K562 (cell line): Measurements from ENCODE around the gene CNNM2. TPM values are rescaled to one million over a fixed set of nuclear protein-coding genes. Genes with fewer than 3 reads are reported as not detected.

Source experiments
- ATAC-seq: fragments of 200-7000 bp; cut with Tn5 transposase; 3 replicates; pipeline ENCODE4 v1.9.1; 2020; ENCODE audit warnings: moderate library complexity
- BruUV-seq: library from RNA; stranded (reverse); fragments of 400-500 nt; replicated peaks from 2 replicates; lab custom pipeline; 2021; lab: Mats Ljungman, UMichigan
- CTCF ChIA-PET: fragments of 300-600 bp; formaldehyde crosslinking; extraction: SDS; loops from one replicate; lab custom pipeline; 2021; ENCODE audit warnings: low intra/inter-chr PET ratio; lab: Yijun Ruan, JAX
- POLR2A ChIA-PET: fragments of 300-600, 350-650 bp; sonication (Branson Sonifier 250); formaldehyde crosslinking; extraction: SDS; loops from one replicate; lab custom pipeline; 2021; ENCODE audit warnings: antibody characterized with exemption, inconsistent platforms; lab: Yijun Ruan, JAX
- DNase-seq, 4 experiments: peaks; one replicate each; pipeline versions ENCODE4 v3.0.0 to v3.0.0-alpha.2; 2011 to 2018; ENCODE audit warnings: low spot score in 3 of 4, mixed read lengths in 3 of 4; ENCODE audit errors: extremely low read depth in 1 of 4
- FAIRE-seq: peaks from 2 replicates; lab custom pipeline; 2011; peaks lifted over from hg19 to GRCh38; lab: Jason Lieb, UNC
- H2AFZ ChIP-seq: 2 replicates; pipeline ENCODE4 v1.6.0; 2011; ENCODE audit warnings: low read depth, low read length, control low read depth, inconsistent platforms
- H3K27ac ChIP-seq: fragments of 200-600 bp; 3 replicates; pipeline ENCODE4 v1.8.0; 2011; ENCODE audit warnings: low read depth, mild to moderate bottlenecking, control low read depth, inconsistent platforms, low read length, moderate library complexity, mixed read lengths; ENCODE audit errors: extremely low read depth
- H3K27me3 ChIP-seq, 2 experiments: fragments of 300-600 bp in 1 of 2; 2 replicates in 1 of 2; 3 replicates in 1 of 2; pipeline versions ENCODE4 v1.6.0 to v1.8.0; 2011; ENCODE audit warnings: inconsistent platforms in 2 of 2, low read length in 2 of 2, mild to moderate bottlenecking in 1 of 2, mixed read lengths in 1 of 2, moderate library complexity in 1 of 2; ENCODE audit not compliant: control insufficient read depth in 2 of 2, insufficient read depth in 2 of 2
- H3K36me3 ChIP-seq: fragments of 300-600 bp; 3 replicates; pipeline ENCODE4 v1.8.0; 2011; ENCODE audit warnings: mild to moderate bottlenecking, low read length, inconsistent platforms; ENCODE audit not compliant: control insufficient read depth, insufficient read depth
- H3K4me1 ChIP-seq, 2 experiments: fragments of 200-600 bp in 1 of 2; replicated peaks in 1 of 2; 2 replicates in 1 of 2; 3 replicates in 1 of 2; pipeline versions ENCODE4 v1.5.1 to v1.8.0; 2011; ENCODE audit warnings: inconsistent platforms in 2 of 2, low read length in 2 of 2, mild to moderate bottlenecking in 1 of 2, mixed read lengths in 1 of 2, moderate library complexity in 1 of 2; ENCODE audit not compliant: control insufficient read depth in 2 of 2, insufficient read depth in 2 of 2
- H3K4me2 ChIP-seq: 2 replicates; pipeline ENCODE4 v1.6.1; 2011; ENCODE audit warnings: low read length, control low read depth, inconsistent platforms, mixed read lengths; ENCODE audit not compliant: insufficient read depth
- H3K4me3 ChIP-seq: fragments of 200-600 bp; sonication (generic), shearing (Covaris generic); 2 replicates; pipeline ENCODE4 v1.5.1; 2016; ENCODE audit warnings: control low read depth, inconsistent platforms
- H3K79me2 ChIP-seq: fragments of 200-600 bp; 3 replicates; pipeline ENCODE4 v1.8.0; 2011; ENCODE audit warnings: low read length, inconsistent platforms; ENCODE audit not compliant: control insufficient read depth, insufficient read depth
- H3K9ac ChIP-seq, 2 experiments: 2 replicates each; pipeline versions ENCODE4 v1.6.0 to v1.6.1; 2011; ENCODE audit warnings: low read depth in 2 of 2, low read length in 2 of 2, control low read depth in 1 of 2, inconsistent platforms in 1 of 2, mild to moderate bottlenecking in 1 of 2, mixed read lengths in 1 of 2; ENCODE audit not compliant: insufficient read depth in 1 of 2
- H3K9me1 ChIP-seq: one replicate; pipeline ENCODE4 v1.6.0; 2011; ENCODE audit warnings: inconsistent platforms, mild to moderate bottlenecking, low read length, moderate library complexity; ENCODE audit not compliant: control insufficient read depth, insufficient read depth
- H3K9me3 ChIP-seq: replicated peaks from 2 replicates; pipeline ENCODE4 v1.5.1; 2011; ENCODE audit warnings: low read depth, low read length, inconsistent platforms; ENCODE audit not compliant: control insufficient read depth, insufficient read depth
- H4K20me1 ChIP-seq: replicated peaks from 2 replicates; pipeline ENCODE4 v1.6.1; 2011; ENCODE audit warnings: low read length, inconsistent platforms, mixed read lengths; ENCODE audit not compliant: control insufficient read depth, insufficient read depth
- CREB3L1 ChIP-seq: fragments of 450-650 bp; IDR thresholded peaks from 2 replicates; pipeline ENCODE4 v1.6.1; 2014; ENCODE audit warnings: low read depth, mild to moderate bottlenecking, moderate library complexity, borderline replicate concordance
- FOXP1 ChIP-seq: sonication (generic); formaldehyde crosslinking; IDR thresholded peaks from 2 replicates; pipeline ENCODE4 v1.8.0; 2022; ENCODE audit warnings: mild to moderate bottlenecking, missing genetic modification reagents
- JUN ChIP-seq, 2 experiments: sonication (generic) in 1 of 2; formaldehyde crosslinking in 1 of 2; IDR thresholded peaks; 2 replicates each; pipeline versions ENCODE4 v1.6.1 to v1.8.0; 2012 to 2022; ENCODE audit warnings: borderline replicate concordance in 2 of 2, mild to moderate bottlenecking in 2 of 2, improper control_type of control experiment in 1 of 2, low read depth in 1 of 2, low read length in 1 of 2, missing genetic modification reagents in 1 of 2
- RBM34 ChIP-seq: fragments of 200-400 bp; formaldehyde crosslinking; IDR thresholded peaks from 2 replicates; pipeline ENCODE4 v1.6.1; 2018; ENCODE audit warnings: low read length, borderline replicate concordance; ENCODE audit not compliant: insufficient read depth
- REST ChIP-seq, 2 experiments: fragments of 450-650 bp; formaldehyde crosslinking in 1 of 2; IDR thresholded peaks; 2 replicates each; pipeline versions ENCODE4 v1.4.0 to v1.6.1; 2014 to 2020; ENCODE audit warnings: mild to moderate bottlenecking in 2 of 2, borderline replicate concordance in 1 of 2, low read depth in 1 of 2
- ZBTB7A ChIP-seq: IDR thresholded peaks from 2 replicates; pipeline ENCODE4 v1.6.1; 2011; ENCODE audit warnings: low read depth, mild to moderate bottlenecking, low read length, moderate library complexity, borderline replicate concordance; ENCODE audit not compliant: control insufficient read depth
- ZNF212 ChIP-seq: fragments of 450-650 bp; formaldehyde crosslinking; IDR thresholded peaks from 2 replicates; pipeline ENCODE4 v1.4.0; 2020; ENCODE audit warnings: mild to moderate bottlenecking
- WGBS: fragments of 100-300 bp; shearing (Covaris generic); methylation state at CpG from one replicate; pipeline ENCODE4 v1.1.6; 2016; ENCODE audit warnings: low coverage, mixed read lengths; ENCODE audit not compliant: insufficient coverage; ENCODE audit errors: missing lambda C conversion rate; 5-methylcytosine and 5-hydroxymethylcytosine counted together
- in situ Hi-C: fragments of 300-500 bp; cut with MboI; formaldehyde crosslinking; loops from 4 replicates; pipeline ENCODE4 v1.15.0; 2018; ENCODE audit warnings: inconsistent platforms, mixed read lengths
- intact Hi-C: fragments of 100-400 bp; cut with micrococcal nuclease; formaldehyde crosslinking; loops from 2 replicates; pipeline ENCODE4 v1.14.2; 2022
- polyA plus RNA-seq, 8 experiments: library from polyadenylated mRNA; depleted of rRNA in 4 of 8; stranded (reverse) in 5 of 8; unstranded in 3 of 8; fragments of >200 nt; fragmentation: Nextera tagmentation in 2 of 8; fragmentation: Illumina TruSeq in 1 of 8; extraction: Ambion mirVana in 2 of 8; extraction: Trizol in 1 of 8; gene quantifications; 2 replicates each; pipeline versions ENCODE4 v1.2.1 to v1.2.3, GENCODE V29; 2011 to 2014; ENCODE audit warnings: inconsistent platforms in 1 of 8, missing spikeins in 1 of 8
- total RNA-seq, 7 experiments: library from RNA; depleted of rRNA in 6 of 7; stranded (reverse); fragments of >200 nt in 6 of 7; fragmentation: Illumina TruSeq in 2 of 7; extraction: Trizol in 2 of 7; gene quantifications; 2 replicates each; pipeline versions ENCODE4 v1.2.1 to v1.2.3, GENCODE V29; 2011 to 2021; ENCODE audit warnings: low replicate concordance in 1 of 7

Gene CNNM2
- total and polyA plus RNA-seq, 9 of the 15 experiments (the other 6 are each of a cell fraction or from before 2014, with no cell fraction given), result 0.21 to 5.0 (median 1.3) TPM

- TF ChIP-seq JUN (IDR thresholded peaks at IDR 0.05; ENCODE audit: borderline replicate concordance, low read depth, low read length) (no peak), JUN (CRISPR knock-in tag; IDR thresholded peaks at IDR 0.05; ENCODE audit: borderline replicate concordance) (no peak), RBM34 (no peak), ZBTB7A (no peak), CREB3L1 (no peak)
These were observed 3.3 kb upstream of the CNNM2 start (continued) for GRCh38 chr10:102914781-102915180.

- ChIA-PET POLR2A (no interaction called here), CTCF (interaction anchor here (3.7 kb wide), 1 partner anchor 153 kb away, joined by 61 read pairs; no protein-coding TSS in a partner anchor)
- in situ Hi-C loops, result loop anchor here (5.0 kb wide), 3 partner anchors 79 to 326 kb away; partner anchors contain the start of gene CYP17A1
- Histone ChIP-seq H3K9me3 (no peaks in the 10 kb centered on the region), H4K20me1 (no peaks in the 10 kb centered on the region), H3K4me1 (peaks cover 0 to 26% of the 10 kb centered on the region in 2 experiments; a peak in 3 of 5 replicates), H3K27ac (no peak overlapping the region), H3K36me3 (no peaks in the 10 kb centered on the region), H3K9ac (no peak overlapping the region), H2AFZ (peak overlapping the region; percentile 85), H3K79me2 (peaks cover 21% of the 10 kb centered on the region), H3K27me3 (no peaks in the 10 kb centered on the region), H3K9me1 (no peaks in the 10 kb centered on the region), H3K4me2 (peak overlapping the region; percentile 29; the same call in 1 of the 2 replicates), H3K4me3 (no peak overlapping the region)
- FAIRE-seq, result no peak
- intact Hi-C loops, result loop anchor here (5.0 to 10.0 kb wide), 3 partner anchors 46 to 569 kb away; no protein-coding TSS in a partner anchor
- ATAC-seq, result no peak
- BruUV-seq, result no TSS peak
- DNase-seq, result no peak
- 86% methylated on average over 7 of the region's 7 CpGs for WGBS
- TF ChIP-seq REST (IDR thresholded peaks at IDR 0.05; ENCODE audit: borderline replicate concordance) (0 out of 2 replicates have a peak, but pooled peaks have one; percentile 4), REST (CRISPR knock-in tag; IDR thresholded peaks at IDR 0.05; ENCODE audit: low read depth) (no peak), FOXP1 (no peak), ZNF212 (CRISPR knock-in tag) (no peak)
These were observed 1.9 kb upstream of the CNNM2 start for GRCh38 chr10:102916173-102916572.
